Fibroblast of gingiva (primary cell): ENCODE measurements around the gene PRKCA.

Experiments
- DNase-seq: peaks from one replicate; pipeline ENCODE4 v3.0.0-alpha.2; 2011; ENCODE audit warnings: low read depth

Gene PRKCA

DNA sequence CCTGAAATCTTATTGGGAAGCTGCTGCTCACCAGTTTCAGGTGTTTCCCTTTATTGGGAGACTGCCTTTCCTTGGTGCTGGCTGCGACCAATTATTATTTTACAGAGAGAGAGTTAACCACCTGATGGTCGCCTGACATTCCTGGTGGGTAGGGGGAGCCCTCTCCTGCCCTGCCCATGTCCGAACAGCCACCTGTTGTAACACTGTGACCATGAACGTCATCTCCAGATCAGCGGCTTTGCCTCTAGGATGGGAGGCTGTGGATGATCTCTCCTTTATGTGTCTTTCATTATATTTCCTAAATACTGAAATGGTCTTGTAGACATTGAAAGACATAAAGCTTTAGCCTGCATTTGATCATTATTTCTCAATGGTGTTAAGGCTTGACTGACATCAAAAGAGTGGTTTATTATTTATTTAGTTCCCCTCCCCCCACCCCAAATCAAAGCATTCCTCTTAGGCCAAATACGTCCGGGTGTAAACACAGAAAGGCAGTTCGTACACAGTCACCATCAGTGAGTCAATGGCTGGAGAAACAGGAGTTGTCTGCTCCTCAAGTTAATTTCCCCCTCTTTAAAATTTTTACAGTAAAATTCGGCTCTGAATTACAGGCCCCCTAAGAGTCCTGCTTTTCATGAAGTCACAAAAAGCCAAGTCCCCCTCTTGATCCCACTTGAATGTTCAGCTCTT, 474.7 kb downstream of the PRKCA start:
- no peak for DNase-seq

DNA sequence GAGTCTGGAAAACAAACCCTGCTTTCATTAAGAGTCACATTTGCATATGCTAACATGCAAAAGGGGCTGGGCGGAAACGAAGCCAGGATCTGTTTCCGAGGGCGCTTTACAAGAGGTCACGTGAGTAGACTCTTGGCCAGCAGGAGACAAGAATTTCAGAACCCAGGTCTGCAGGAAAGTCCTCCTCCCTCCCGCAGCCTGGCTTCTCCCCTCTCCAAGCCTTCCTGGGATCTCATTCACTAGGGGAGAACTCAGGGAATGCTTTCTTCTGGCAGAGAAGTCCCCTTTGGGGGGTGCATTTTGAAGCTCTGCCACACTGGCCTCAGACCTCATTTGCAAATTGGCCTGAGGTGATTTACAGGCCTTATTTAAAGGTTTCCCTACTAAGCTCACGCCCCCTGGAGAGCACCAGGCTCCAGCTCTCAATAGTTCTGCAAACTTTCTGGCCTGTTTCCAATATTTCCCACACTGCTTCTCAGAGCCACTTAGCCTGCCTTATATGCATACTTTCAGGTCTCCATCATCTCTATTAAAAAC, 475.3 kb downstream of the PRKCA start:
- no peak for DNase-seq

DNA sequence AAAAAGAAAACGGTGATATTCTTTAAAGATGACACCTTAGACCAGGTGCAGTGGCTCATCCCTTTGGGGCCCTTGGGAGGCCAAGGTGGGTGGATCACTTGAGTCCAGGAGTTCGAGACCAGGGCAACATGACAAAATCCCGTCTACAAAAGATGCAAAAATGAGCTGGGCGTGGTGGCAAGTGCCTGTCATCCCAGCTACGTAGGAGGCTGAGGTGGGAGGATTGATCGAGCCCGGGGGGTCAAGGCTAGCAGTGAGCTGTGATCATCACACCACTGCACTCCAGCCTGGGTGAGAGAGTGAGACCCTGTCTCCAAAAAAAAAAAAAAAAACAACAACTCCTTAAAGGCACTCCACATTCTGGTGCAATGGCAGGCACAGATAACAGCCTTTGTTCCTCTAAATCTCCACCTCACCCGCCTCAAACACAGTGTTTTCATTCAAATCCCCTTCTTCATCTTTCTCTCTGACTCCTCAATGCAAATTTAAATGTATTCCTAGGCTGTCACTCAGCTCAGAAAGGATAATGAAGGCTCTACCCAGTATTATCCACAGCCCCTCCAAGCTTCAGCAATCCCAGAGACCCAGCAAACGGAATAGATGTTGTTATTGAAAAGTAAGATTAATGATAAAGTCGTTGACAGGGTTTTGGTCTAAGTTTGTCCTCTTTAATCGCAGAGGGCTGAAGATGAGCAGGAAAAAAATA, 476.3 kb downstream of the PRKCA start:
- no peak for DNase-seq

DNA sequence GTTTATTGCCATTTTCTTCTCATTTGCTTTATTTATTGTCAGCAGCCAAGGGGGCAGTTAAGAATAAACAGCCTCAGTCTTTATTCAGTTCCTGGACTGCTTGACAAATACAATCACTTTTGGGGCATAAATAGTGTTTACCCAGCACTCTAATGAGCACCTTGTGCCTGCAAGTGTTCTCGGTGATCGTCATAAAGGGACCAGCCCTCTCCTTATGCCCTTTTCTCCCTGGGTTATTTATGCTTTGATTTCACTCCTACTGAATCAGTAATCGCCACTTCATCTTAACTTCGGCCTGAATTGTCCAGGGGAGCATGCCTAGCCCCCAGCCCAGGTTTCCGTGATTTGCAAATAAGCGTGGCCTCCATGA, 476.8 kb downstream of the PRKCA start:
- no peak for DNase-seq

DNA sequence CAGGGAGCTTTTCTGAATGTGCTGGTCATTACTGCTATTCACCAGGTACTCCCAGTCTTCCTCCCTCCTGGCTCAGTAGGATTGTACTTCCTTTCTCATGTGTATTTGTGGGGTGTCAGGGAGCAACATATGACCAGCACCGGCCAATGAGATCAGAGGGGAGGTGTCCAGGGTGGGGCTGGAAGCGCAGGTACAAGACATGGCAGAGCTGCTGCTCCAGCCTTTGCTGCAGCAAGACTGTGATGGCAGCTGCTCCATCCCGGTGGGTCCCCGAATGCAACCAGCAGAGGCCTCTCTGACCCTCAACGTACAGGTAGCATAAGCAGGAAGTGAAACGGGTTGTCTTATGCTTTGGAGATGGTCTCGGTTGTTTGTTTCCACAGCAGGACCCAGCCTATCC, 478.7 kb downstream of the PRKCA start:
- no peak for DNase-seq

DNA sequence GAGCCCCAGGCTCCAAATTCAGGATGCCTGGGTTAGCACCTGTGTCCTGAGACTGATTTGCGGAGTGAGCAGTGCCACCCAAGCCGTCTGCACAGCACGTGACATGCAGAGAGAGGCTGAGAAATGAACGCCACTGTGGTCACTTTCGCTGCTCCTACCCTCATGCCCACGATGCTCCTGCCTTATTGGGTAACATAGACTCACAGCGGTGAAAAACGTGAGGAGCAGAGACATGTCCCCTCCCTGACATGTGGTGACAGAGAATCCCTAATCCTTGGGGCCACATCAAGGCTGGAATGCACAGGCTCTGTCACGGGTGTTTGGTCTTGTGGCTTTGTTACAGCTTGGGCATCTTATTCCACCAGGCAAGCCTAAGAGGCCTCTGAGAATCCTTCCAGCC, 480.4 kb downstream of the PRKCA start:
- DNase-seq: no peak

DNA sequence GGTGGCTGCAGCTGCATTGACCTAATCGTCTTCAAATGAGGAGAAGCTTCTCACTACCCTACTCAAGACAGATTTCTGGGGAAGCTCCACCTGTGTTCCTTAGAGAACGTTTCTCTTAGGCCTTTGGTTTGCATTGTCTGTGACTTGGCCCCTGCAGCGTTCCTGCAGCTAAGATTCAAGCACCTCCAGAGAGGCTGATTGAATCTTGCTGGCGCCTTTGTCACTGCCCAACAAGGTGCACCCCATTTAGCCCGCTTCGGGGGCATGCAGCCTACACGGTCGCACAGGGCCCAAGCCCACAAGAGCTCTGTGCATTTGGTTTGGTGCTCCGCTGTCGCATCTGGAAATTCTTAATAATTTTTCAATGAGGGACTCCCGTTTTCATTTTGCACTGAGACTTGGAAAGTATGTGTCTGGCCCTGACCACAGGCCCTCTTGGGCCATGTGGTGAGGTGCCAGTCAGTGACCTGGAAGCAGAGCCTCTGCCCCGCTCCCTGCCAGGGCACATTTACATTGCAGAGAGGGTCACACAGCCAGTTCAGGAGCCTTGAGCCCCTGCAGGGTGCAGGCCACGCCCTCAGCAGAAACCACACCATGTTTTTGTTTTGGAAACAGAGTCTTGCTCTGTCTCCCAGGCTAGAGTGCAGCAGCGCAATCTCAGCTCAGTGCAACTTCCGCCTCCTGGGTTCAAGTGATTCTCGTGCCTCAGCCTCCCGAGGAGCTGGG, 481.4 kb downstream of the PRKCA start:
- no peak for DNase-seq

DNA sequence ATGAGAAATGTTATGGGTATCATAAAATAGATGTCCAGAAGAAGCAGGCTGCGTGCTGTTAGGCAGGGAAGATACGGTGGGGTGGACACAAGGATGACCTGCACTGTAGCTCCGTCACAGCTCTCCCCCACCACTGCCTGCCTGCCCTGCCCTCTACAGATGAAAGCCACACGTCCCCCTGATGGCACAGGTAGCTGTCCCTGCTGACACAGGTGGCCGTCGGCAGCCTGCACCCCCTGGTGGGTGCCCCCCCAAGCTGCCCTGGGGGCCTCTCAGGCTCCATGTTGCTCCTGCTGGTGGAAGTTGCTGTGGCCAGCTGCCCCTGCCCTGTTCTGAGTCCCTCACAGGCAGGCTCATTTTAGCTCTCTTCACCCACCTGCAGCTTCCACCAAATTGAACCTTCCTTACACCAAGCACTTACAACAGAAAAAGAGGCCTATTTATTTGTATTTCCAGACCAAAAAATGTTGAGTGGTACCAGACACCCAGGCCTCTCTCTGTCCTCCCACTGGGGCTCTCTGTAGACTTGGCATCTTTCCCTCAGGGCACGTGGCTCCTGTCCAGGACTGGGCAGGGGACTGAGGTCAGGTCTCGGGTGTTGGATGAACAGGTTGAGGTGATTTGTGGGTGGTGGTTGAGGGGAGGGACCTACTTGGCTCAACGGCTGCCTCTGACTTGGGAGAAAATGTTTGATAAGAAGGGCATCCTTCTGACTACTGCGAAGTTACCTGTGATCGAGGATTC, 482.4 kb downstream of the PRKCA start:
- no peak for DNase-seq

DNA sequence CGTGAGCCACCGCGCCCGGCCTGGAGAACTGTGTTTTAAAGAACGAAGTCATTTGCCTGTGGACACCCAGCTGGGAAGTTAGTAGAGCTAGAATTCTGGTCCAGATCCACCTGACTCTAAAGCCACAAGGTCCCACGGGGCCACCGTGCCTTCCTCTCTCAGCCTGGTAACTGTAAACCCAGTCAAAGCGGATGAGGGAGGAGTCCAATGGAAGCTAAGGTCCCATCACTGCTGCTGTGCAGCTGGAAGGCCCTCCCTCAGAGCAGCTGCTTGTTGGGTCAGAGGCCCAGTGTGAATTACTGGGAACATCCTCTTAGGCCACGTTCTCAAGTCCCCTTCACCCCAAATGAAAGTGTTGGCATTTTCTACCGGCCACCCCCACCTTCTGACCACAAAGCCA, 483.7 kb downstream of the PRKCA start:
- no peak for DNase-seq

DNA sequence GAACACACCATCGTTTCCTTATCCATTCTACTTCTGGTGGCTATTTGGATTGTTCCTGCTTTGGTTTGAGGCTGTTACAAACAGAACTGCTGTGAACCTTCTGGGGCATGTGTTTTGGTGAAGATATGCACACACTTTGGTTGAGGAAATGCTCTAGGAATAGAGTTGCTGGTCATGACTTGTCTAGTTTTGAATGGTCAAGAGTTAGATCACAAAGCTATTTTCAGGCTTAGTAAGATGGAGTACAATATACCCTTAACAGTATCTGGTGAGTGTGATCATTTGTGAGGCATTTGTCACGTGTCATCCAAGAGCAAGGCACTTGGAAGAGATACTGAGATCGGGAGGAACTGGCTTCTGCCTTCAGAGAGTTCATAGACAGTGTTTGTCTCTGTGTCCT, 485.5 kb downstream of the PRKCA start:
- DNase-seq: no peak

DNA sequence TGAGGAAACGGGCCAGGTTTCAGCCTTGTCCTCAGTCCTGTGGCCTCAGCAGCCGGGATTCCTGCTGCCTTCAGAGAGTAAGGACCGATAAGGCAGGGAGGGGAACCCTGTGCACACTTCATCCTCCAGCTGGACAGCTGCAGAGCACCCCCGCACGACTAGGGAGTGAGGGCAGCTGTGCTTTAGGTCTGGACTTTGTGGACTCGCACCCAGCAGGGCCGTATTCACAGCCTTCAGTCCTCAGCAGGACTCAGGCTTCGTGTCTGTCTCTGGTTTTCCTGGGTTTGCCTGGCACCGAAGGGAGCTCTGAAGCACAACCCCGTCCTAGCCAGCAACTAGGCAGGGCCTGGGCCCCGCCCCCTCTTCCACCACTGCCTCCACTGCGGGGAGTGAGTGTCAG, 486.7 kb downstream of the PRKCA start:
- no peak for DNase-seq

DNA sequence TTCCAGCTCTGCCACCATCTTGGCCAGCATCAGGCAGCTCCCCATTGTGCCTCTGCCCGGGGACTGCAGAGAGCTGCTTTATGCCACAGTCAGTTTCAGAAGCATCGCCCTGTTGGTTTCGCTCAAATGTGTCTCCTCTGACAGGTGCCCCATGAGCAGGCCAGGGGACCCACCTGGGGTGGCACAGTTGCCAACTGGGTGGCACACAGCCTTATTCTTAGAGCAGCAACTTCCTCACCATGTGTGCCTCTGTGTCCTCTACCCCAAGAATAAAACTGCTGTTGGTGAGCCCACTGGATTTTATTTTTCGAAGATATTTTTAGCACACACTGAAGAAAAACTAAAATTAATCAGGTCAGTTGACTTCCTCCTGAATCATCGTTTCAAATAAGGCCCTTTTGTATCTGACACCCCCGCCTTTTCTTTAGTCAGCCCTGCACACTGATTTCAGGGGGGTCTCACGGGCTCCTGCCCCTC, 487.6 kb downstream of the PRKCA start:
- DNase-seq: no peak

DNA sequence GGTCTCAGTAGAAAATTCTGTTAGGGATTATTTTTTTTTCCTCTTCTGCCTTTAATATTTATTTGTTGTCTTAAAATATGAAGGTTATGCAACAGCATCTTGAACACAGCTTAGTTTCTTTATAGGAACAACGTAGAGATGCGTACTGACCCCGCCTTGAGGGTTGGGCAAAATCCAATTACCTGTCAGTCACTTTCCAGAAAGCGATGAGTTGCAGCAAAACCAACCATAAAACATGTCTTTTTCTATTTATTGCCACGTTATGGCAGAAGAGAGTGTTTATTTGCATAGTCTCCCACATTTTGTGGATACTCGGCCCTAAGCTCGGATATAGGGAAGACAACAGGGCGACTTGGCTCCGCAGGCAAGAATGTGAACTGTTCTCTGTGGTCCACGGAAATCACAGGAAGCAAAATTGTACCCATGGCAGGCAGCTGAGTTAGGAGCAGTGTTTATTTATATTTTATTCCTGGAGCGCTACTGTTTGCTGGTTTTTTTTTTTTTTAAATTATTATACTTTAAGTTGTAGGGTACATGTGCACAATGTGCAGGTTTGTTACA, 488.2 kb downstream of the PRKCA start:
- no peak for DNase-seq

DNA sequence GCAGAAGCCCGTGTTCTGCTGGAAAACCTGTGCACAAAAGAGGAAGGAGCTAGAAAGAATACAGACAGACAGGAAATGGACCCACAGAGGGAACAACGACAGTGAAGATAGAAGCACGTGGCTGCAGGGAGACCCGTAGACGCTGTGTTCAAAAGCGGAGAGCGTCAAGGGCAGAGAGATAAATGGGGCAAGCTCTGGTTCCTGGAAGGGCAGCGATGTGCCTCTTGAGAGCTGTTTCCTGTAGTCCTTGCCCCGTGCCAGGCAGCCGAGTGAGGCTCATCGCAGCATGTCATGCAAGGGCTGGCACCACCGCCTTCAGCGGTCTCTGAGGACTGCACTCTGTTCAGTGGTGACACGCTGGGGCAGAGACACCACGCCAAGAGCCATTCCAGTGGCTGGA, 488.9 kb downstream of the PRKCA start:
- no peak for DNase-seq

DNA sequence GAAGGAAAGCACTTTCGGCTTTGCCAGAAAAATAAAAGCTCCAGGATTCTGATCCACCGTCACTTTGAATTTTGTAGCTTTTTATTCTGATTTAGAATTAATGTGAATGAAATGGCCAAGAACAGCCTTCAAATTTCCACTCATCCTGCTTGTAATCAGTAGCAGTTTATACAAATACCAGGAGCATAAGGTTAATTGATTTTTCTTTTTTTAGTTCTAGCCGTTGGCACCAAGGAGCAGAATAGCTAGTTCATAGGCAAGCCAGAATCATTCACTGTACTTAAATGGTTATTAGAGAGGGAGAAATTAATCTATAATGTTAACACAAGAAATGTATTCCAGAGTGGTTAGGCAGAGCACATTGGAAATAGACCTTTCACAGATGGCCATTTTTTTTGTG, 491.4 kb downstream of the PRKCA start:
- DNase-seq: no peak

DNA sequence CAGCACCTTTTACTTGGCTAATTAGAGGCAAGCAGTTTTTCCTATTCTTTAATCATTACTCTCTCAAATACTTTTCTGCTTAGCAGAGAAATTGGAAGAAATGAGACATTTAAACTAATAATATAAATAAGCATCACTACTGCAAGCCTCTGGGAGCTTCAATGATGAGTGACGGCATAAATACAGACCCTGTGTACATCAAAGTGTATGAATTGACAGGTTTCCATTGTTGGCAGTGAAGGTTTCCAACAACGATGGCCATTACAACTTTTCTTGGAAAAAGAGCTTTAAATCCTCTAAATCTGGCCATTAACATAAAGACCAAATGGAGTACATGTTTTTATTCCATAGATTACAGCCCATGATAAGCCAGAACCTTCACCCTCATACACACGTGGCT, 493.1 kb downstream of the PRKCA start:
- DNase-seq: no peak

DNA sequence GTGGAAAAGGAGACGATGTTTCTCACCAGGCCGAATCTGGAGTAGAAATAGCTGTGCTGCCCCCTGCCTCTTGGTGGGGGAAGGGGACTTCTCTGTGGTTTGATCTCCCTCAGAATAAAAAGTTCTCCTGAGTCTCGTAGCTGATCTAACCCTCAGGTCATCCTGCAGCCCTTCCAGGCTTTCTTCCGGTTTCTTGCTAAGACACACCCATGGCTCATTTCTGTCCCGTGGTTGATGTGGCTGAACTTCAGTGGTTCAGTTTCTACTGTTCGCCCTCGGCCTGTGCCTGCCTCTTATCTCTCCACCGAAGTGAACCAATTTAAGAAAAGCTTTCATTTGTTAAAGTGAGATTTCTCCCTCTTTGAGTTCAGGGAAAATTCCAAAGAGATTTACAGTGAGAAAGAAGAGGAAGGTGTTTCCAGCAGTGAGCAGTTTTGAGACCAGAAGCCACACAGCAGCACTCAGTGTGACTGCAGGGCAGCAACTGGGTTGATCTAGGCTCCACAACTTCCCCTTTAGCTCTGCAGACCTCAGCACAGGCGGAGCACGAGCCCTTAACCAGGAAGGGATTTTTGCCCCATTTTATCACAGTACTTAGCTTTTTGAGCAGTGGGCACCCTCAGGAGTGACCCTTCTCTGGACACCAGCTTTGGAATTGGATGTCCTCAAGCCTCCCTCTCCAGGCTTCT, 497.6 kb downstream of the PRKCA start:
- no peak for DNase-seq

DNA sequence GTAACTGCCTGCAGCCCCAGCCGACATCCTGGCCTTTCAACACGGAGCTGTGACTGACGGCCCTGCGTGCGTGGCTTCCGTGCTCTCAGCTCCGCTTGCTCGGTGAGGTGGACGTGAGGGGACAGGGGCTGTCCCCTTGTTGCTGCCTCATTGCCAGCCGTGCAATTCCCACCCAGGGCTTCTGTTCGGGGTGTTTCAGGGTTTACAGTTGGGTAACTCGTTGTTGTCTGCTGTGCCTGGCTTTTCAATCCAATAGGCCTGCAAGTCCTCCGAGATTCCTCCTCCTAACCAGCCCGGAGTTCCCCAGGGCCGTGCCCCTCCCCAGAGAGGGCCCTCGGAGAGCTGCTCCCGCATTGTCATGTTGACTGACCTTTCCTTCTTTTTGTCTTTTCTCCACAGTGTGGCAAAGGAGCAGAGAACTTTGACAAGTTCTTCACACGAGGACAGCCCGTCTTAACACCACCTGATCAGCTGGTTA, 501.1 kb downstream of the PRKCA start:
- DNase-seq: no peak

DNA sequence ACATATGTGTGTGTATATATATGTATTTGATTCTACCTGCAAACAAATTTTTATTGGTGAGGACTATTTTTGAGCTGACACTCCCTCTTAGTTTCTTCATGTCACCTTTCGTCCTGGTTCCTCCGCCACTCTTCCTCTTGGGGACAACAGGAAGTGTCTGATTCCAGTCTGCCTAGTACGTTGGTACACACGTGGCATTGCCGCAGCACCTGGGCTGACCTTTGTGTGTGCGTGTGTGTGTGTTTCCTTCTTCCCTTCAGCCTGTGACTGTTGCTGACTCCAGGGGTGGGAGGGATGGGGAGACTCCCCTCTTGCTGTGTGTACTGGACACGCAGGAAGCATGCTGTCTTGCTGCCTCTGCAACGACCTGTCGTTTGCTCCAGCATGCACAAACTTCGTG, 503.2 kb downstream of the PRKCA start:
- DNase-seq: no peak

DNA sequence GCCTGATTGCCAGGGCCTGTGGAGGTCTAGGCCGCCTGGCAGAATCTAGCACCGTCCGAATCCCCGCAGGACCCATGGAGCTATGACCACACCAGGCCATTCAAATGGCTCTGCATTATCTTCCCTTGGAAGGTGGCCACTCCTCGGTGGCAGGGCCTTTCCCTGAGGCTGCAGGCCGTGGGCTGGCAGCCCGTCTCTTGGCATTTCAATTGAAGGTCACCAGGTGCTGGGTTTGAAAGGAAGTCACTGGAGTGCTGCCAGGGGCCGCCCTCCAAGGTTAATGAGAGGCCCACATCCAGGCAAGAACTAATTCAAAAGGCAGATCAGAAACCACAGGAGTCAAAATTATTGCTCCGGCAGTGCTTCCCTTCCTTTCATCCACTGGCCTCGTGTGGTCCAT, 504.8 kb downstream of the PRKCA start:
- DNase-seq: no peak

DNA sequence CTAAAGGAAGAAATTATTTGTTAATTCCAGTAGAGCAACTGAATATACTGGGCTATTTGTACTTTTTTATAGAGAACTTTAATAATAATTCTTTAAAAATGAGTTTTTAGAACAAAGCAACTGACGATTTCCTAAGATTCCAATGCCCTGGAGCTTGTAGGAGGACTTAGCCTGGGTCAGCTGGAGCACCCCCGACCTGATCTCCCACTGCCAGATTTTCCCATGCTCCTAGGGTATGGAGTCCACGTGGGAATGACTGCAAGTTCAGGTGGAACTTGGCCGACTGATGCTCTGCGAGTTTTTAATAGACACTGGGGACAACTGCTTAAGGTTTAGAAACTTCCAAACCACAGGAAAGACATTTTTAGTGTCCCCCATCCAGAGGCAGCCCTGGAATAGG, 507.0 kb downstream of the PRKCA start:
- no peak for DNase-seq
